ENCODE results near the gene CALU. TPM values are rescaled to one million over a fixed set of nuclear protein-coding genes. Genes with fewer than 3 reads are reported as not detected.

Gene CALU
- total and polyA plus RNA-seq, 4 donors: 23.9 to 115 (median 99.0) TPM

GRCh38 chr7:128763541-128763940, 24.4 kb downstream of the CALU start:
- H3K4me1 ChIP-seq (ENCODE audit: control insufficient read depth in 5 of 5, insufficient read depth in 5 of 5, low read length in 5 of 5): peaks cover 0 to 7% (median 0%) of the 10 kb centered on the region in 5 donors
- WGBS, 2 donors: 80 to 87% methylated on average over 3 of the region's 3 CpGs
- peaks cover 26 to 40% (median 35%) of the 10 kb centered on the region in 4 donors for H3K36me3 ChIP-seq (ENCODE audit: control insufficient read depth in 4 of 4, insufficient read depth in 4 of 4, low read length in 4 of 4)
- H3K27me3 ChIP-seq (ENCODE audit: control insufficient read depth in 3 of 3, insufficient read depth in 3 of 3, low read length in 2 of 3): no peaks in the 10 kb centered on the region
- H3K9ac ChIP-seq (ENCODE audit: insufficient read depth in 1 of 2, low read length in 2 of 2): no peak overlapping the region
- no peak overlapping the region for H3K4me3 ChIP-seq
- DNase-seq (no peak), ATAC-seq (ENCODE audit: insufficient read depth, low FRiP score) (no peak)
- TF ChIP-seq CTCF (IDR thresholded peaks at IDR 0.05; ENCODE audit: control extremely low read depth, extremely low read depth): no peak
- no peak overlapping the region for H3K27ac ChIP-seq (ENCODE audit: low read depth in 1 of 2, low read length in 1 of 2)
- no peaks in the 10 kb centered on the region for H3K9me3 ChIP-seq (ENCODE audit: control insufficient read depth in 4 of 4, insufficient read depth in 3 of 4, low read length in 3 of 4)

DNA sequence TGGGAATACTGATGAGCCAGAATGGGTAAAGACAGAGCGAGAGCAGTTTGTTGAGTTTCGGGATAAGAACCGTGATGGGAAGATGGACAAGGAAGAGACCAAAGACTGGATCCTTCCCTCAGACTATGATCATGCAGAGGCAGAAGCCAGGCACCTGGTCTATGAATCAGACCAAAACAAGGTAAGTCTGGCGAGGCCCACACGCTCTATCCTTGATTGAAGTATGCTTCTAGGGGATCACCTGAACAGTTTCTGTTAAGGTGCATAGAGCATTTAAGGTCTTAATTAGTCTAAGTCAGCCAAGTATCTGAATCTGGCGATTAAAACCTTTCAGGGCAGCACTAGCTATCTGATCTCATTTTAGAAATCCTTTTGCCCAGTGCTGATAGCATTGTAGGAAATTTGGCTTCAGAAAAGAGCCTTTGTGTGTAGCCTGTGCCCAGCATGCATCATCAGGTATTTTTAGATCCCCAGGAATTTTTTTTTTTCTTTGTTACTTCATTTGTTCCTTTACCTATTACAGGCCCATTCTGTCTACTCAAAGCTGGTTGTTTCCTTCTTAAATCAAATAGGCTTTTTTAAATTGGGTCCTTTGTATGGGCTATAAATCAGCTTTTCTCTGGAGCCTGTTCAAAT, 28.4 kb downstream of the CALU start:
- Histone ChIP-seq H3K27me3 (ENCODE audit: control insufficient read depth in 3 of 3, insufficient read depth in 3 of 3, low read length in 2 of 3) (no peaks in the 10 kb centered on the region), H3K4me3 (no peak overlapping the region), H3K27ac (ENCODE audit: low read depth in 1 of 2, low read length in 1 of 2) (peak overlapping the region in 1 of 2 donors; percentile 49), H3K36me3 (ENCODE audit: control insufficient read depth in 4 of 4, insufficient read depth in 4 of 4, low read length in 4 of 4) (peaks cover 21 to 38% (median 30%) of the 10 kb centered on the region in 4 donors), H3K9me3 (ENCODE audit: control insufficient read depth in 4 of 4, insufficient read depth in 3 of 4, low read length in 3 of 4) (no peaks in the 10 kb centered on the region), H3K9ac (ENCODE audit: insufficient read depth in 1 of 2, low read length in 2 of 2) (no peak overlapping the region), H3K4me1 (ENCODE audit: control insufficient read depth in 5 of 5, insufficient read depth in 5 of 5, low read length in 5 of 5) (peaks cover 0 to 7% (median 2%) of the 10 kb centered on the region in 5 donors)
- WGBS, 2 donors: 98% methylated on average over 6 of the region's 6 CpGs
- no peak for TF ChIP-seq CTCF (IDR thresholded peaks at IDR 0.05; ENCODE audit: control extremely low read depth, extremely low read depth)
- DNase-seq: no peak
- ATAC-seq (ENCODE audit: insufficient read depth, low FRiP score): no peak

GRCh38 chr7:128770233-128770632, 31.1 kb downstream of the CALU start:
- Histone ChIP-seq H3K4me1 (ENCODE audit: control insufficient read depth in 5 of 5, insufficient read depth in 5 of 5, low read length in 5 of 5) (peaks cover 0 to 2% (median 0%) of the 10 kb centered on the region in 5 donors), H3K9ac (ENCODE audit: insufficient read depth in 1 of 2, low read length in 2 of 2) (no peak overlapping the region), H3K27ac (ENCODE audit: low read depth in 1 of 2, low read length in 1 of 2) (no peak overlapping the region), H3K4me3 (no peak overlapping the region), H3K36me3 (ENCODE audit: control insufficient read depth in 4 of 4, insufficient read depth in 4 of 4, low read length in 4 of 4) (peaks cover 20 to 28% (median 25%) of the 10 kb centered on the region in 4 donors), H3K27me3 (ENCODE audit: control insufficient read depth in 3 of 3, insufficient read depth in 3 of 3, low read length in 2 of 3) (no peaks in the 10 kb centered on the region), H3K9me3 (ENCODE audit: control insufficient read depth in 4 of 4, insufficient read depth in 3 of 4, low read length in 3 of 4) (no peaks in the 10 kb centered on the region)
- ATAC-seq (ENCODE audit: insufficient read depth, low FRiP score) (peak; percentile 44), DNase-seq (peak in 2 of 3 donors; percentile 28 to 59)
- WGBS, 2 donors: 33% methylated on average over 1 to 2 of the region's 2 CpGs
- no peak for TF ChIP-seq CTCF (IDR thresholded peaks at IDR 0.05; ENCODE audit: control extremely low read depth, extremely low read depth)
